Stimulated activated effector memory CD8-positive, alpha-beta T cell treated with anti-CD3 and anti-CD28 coated beads, Interleukin-12 subunit alpha, Interleukin-12 subunit beta, amount 100 ng/mL, for 72 hours (primary cell): Measurements from ENCODE around the gene CDC14A.

ENCODE experiments used
- ATAC-seq: fragments of 150-1000 bp; cut with Tn5 transposase; 2 replicates; pipeline ENCODE4 v1.10.0; 2021
- DNase-seq, 2 donors: peaks; one replicate each; pipeline ENCODE4 v3.0.0; 2021 to 2022; ENCODE audit warnings: low spot score in 2 of 2
- H3K27ac Mint-ChIP-seq: one replicate; pipeline ENCODE4 v1.8.0; 2022; ENCODE audit warnings: mild to moderate bottlenecking, mixed read lengths
- H3K36me3 Mint-ChIP-seq: one replicate; pipeline ENCODE4 v1.8.0; 2022; ENCODE audit warnings: mild to moderate bottlenecking, mixed read lengths
- H3K4me1 Mint-ChIP-seq: one replicate; pipeline ENCODE4 v1.8.0; 2022; ENCODE audit warnings: mixed read lengths
- H3K4me3 Mint-ChIP-seq: one replicate; pipeline ENCODE4 v1.8.0; 2022; ENCODE audit warnings: mild to moderate bottlenecking, mixed read lengths
- H3K9me3 Mint-ChIP-seq: one replicate; pipeline ENCODE4 v1.8.0; 2022; ENCODE audit warnings: mixed read lengths

The CDC14A gene

DNA sequence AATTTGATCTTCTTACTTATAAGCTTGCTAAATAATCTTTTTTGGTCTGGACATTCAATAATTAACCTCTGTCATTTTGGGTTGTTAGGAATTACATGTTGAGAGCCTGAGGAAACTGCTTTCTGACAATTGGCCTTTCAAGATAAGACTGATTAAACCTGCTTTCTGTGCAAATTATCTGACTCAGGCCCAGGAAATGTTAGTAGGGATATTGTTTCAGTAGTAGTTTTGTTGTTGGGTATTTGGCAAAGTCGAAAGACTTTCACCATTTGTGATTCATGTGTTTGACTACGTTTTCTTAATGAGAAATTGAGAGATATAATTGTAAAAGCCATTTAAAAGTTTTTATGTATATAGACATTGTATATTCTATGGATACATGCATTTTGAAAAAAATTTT is 104.6 kb downstream of the CDC14A start:
- Mint-ChIP-seq H3K27ac (peak overlapping the region; percentile 40), H3K4me3 (no peak overlapping the region), H3K9me3 (no peaks in the 10 kb centered on the region), H3K36me3 (peaks cover 12% of the 10 kb centered on the region), H3K4me1 (peaks cover 25% of the 10 kb centered on the region)
- ATAC-seq (no peak), DNase-seq (no peak)

GRCh38 chr1:100457683-100458082 is 105.4 kb downstream of the CDC14A start:
- Mint-ChIP-seq H3K4me1 (peaks cover 25% of the 10 kb centered on the region), H3K36me3 (peaks cover 18% of the 10 kb centered on the region), H3K4me3 (no peak overlapping the region), H3K27ac (peak overlapping the region; percentile 40), H3K9me3 (no peaks in the 10 kb centered on the region)
- no peak for ATAC-seq
- no peak for DNase-seq

DNA sequence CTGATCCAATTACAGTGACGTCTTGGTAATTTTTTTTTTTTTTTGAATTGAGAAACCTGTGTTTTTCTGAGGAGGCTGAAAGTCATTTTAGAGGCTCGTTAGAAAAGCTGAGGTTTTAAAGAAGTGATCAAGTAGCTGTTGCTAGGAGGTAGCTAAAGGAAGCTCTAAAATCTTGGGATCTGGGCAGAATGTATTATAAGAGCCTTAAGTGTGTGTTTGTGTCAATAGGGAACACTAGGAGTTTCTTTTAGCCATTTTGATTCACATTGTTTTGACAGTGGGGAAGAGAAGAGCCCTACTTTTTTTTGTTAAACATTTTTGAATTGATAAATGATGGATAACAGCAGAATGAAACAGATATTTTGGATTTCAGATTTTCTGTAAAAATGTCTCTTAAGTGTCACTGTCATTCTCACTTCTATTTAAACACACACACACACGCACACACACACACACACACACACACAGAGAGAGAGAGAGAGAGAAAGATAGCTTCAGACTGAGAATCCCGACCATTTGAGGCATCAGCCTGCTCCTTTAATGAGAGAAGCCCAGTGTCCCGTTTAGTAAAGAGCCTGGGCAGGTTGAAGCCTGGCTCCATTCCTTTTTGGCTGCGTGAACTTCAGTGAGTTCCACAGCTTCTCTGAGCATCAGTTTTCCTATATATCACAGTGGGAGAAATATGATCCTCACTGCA is 106.5 kb downstream of the CDC14A start:
- Mint-ChIP-seq H3K27ac (peak overlapping the region; percentile 67), H3K4me1 (peaks cover 33% of the 10 kb centered on the region), H3K36me3 (peaks cover 29% of the 10 kb centered on the region), H3K4me3 (peak overlapping the region; percentile 18), H3K9me3 (no peaks in the 10 kb centered on the region)
- no peak for DNase-seq
- ATAC-seq = no peak

DNA sequence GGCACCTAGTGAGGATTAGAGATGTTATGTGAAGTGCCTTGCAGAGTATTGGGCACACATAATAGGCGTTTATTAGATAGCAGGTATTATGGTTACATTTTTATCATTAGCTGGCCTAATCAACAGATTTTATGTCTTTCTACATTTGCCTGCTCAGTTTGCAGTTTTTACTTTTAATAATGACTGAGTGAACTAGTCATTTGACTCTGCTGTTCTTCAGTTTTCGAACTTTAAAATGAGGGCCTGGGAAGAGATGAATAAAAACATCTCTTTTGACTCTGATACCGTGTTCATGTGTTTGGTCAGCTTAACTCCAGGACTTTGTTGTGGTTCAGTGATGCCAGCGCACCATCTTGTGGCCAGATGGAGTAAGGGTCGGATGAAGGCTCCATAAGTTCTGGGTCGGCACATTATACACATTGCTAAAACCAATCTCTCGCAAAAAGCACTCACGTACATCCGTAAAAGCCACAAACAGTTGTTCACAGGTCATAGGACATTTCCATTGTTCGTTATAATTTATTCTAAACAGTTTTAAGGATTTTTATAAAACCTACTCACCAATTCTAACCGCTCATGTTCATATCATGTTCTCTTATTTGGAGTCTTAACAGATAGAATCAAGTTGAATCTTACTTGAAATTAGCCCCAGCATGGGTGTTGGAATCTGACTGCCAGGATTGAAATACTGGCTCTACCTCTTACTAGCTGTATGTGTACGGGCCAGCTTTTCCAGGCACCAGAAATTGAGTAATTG is 107.2 kb downstream of the CDC14A start:
- peak; percentile 45 to 81 for DNase-seq
- peak; percentile 94 for ATAC-seq
- H3K27ac Mint-ChIP-seq = peak overlapping the region; percentile 67
- H3K9me3 Mint-ChIP-seq = no peaks in the 10 kb centered on the region
- H3K4me1 Mint-ChIP-seq = peaks cover 40% of the 10 kb centered on the region
- peak overlapping the region; percentile 18 for H3K4me3 Mint-ChIP-seq
- peaks cover 33% of the 10 kb centered on the region for H3K36me3 Mint-ChIP-seq

DNA sequence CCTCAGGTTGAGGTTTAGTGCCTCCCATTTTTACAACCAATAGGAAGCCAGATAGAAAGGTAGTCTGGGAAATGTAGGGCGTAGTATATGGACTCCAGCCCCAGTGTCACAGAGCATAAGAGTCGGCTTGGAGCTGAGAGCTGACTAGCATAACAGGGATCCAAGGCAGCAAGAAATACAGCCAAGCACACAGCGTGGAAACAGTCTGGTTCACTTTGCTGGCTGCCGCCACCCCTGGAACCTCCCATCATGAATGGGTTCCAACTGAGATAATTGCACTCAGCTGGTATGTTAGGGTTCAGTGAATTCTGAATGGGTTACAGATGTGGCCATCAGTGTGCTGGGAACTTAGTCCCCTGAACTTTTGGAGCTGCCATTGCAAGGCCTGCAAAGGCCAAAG is 108.9 kb downstream of the CDC14A start:
- DNase-seq (no peak), ATAC-seq (no peak)
- Mint-ChIP-seq H3K27ac (no peak overlapping the region), H3K36me3 (peaks cover 49% of the 10 kb centered on the region), H3K9me3 (no peaks in the 10 kb centered on the region), H3K4me1 (peaks cover 40% of the 10 kb centered on the region), H3K4me3 (no peak overlapping the region)

GRCh38 chr1:100462326-100463025 is 110.2 kb downstream of the CDC14A start:
- peak overlapping the region; percentile 23 for H3K27ac Mint-ChIP-seq
- H3K4me1 Mint-ChIP-seq = peaks cover 37% of the 10 kb centered on the region
- DNase-seq = no peak
- ATAC-seq = no peak
- no peaks in the 10 kb centered on the region for H3K9me3 Mint-ChIP-seq
- no peak overlapping the region for H3K4me3 Mint-ChIP-seq
- peaks cover 55% of the 10 kb centered on the region for H3K36me3 Mint-ChIP-seq

DNA sequence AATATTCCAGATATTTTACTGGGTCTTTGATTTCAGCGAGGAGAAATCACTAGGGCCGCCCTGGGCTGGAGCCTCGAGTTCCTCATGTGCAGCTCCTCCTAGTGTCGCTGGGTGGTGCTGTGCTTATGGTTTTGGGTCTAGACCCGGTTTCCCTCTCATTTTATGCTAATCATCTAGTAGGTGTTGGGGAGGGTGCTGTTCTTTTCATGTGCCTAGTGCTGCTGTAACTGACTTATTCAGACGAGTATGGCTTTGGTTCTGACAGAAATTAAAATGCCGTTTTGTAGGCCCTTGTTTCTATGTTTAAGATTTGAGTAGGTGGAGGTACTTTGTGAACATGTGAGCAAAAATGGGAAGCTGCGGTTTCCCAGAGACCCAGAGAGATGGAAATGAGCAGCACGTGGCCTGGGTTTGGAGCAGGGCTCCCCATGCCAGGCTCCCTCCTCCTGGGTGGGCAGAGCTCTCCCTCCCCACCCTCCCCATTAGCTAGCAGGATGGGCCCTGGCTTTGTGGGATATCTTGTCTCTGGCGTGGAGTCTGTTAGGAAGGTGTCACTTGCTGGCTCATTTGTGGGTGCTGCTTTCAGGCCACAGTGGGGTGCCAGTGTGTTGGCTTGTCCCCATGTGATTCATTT is 111.6 kb downstream of the CDC14A start:
- Mint-ChIP-seq H3K4me1 (peaks cover 41% of the 10 kb centered on the region), H3K36me3 (peaks cover 65% of the 10 kb centered on the region)

DNA sequence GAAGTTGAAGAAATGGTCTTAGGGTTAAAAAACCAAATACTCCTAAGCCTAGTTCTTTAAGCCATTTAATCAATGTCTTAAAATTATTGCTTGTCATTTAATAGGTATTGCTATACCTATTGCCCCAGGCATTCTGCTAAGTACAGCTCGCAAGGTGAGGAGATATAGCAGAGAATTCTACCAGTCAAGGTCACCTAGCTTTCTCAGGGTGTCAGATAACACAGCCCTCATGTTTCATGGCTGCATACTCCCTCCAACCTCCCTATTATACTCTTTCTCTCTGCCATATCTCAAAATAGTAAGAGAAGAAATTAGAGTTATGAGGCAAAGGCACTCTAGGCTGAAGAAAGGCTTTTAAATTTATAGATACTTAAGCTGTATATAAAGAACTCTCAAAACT is 117.3 kb downstream of the CDC14A start:
- Mint-ChIP-seq H3K36me3 (peaks cover 83% of the 10 kb centered on the region), H3K4me1 (peaks cover 15% of the 10 kb centered on the region), H3K9me3 (no peaks in the 10 kb centered on the region), H3K4me3 (no peak overlapping the region), H3K27ac (no peak overlapping the region)
- no peak for ATAC-seq
- DNase-seq = no peak

More for the DNA sequence above, 111.6 kb downstream of the CDC14A start:
- peak overlapping the region; percentile 85 for H3K27ac Mint-ChIP-seq
- no peaks in the 10 kb centered on the region for H3K9me3 Mint-ChIP-seq
- peak overlapping the region; percentile 41 for H3K4me3 Mint-ChIP-seq
- DNase-seq = peak; percentile 20 to 70
- peak; percentile 82 for ATAC-seq

- ATAC-seq (no peak), DNase-seq (no peak)
- Mint-ChIP-seq H3K4me3 (no peak overlapping the region), H3K9me3 (no peaks in the 10 kb centered on the region), H3K27ac (peak overlapping the region; percentile 11), H3K4me1 (no peaks in the 10 kb centered on the region), H3K36me3 (peaks cover 40% of the 10 kb centered on the region)
Measured at GRCh38 chr1:100474834-100475233, 122.5 kb downstream of the CDC14A start.

- Mint-ChIP-seq H3K9me3 (no peaks in the 10 kb centered on the region), H3K27ac (no peak overlapping the region), H3K4me3 (no peak overlapping the region), H3K4me1 (peaks cover 6% of the 10 kb centered on the region), H3K36me3 (peaks cover 34% of the 10 kb centered on the region)
- DNase-seq (no peak), ATAC-seq (no peak)
Measured at GRCh38 chr1:100476735-100477290, 124.5 kb downstream of the CDC14A start.

GRCh38 chr1:100478816-100479215 is 126.5 kb downstream of the CDC14A start:
- Mint-ChIP-seq H3K9me3 (no peaks in the 10 kb centered on the region), H3K4me1 (peaks cover 6% of the 10 kb centered on the region), H3K27ac (no peak overlapping the region), H3K4me3 (no peak overlapping the region), H3K36me3 (peaks cover 33% of the 10 kb centered on the region)
- ATAC-seq (no peak), DNase-seq (no peak)

DNA sequence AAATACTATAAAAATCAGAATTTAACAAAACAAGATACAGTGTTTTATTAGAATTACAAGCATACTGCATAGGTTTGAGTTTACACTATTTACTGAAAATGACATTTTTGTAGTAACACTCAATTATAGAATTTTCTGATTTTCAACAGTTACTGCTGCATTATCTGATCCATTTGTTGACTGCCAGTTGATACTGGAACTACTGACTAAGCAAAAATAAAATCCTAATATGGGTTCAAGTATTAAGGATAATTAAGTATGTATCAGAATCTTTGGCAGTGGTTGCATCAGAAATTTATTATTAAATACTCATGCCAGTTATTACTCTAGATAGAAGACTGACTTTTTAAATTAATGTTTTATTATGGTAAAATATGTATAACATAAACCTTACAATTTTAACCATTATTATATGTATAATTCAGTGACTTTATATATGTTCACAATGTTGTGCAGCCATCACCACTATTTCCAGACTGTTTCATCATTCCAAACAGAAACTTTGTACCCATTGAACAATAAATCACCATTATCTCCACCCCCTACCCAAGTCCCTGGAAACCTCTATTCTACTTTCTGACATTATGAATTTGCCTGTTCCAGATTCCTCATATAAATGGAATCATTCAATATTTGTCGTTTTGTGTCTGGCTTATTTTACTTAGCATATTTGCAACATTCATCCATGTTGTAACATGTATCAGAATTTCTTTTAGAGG is 127.5 kb downstream of the CDC14A start:
- peaks cover 33% of the 10 kb centered on the region for H3K36me3 Mint-ChIP-seq
- DNase-seq (no peak), ATAC-seq (no peak)
- H3K9me3 Mint-ChIP-seq = no peaks in the 10 kb centered on the region
- H3K27ac Mint-ChIP-seq = no peak overlapping the region
- H3K4me3 Mint-ChIP-seq = no peak overlapping the region
- H3K4me1 Mint-ChIP-seq = peaks cover 6% of the 10 kb centered on the region

- Mint-ChIP-seq H3K27ac (no peak overlapping the region), H3K36me3 (peaks cover 39% of the 10 kb centered on the region)
- DNase-seq = no peak
Measured at GRCh38 chr1:100481303-100481702, 129.0 kb downstream of the CDC14A start.

GRCh38 chr1:100482167-100482566 is 129.9 kb downstream of the CDC14A start:
- H3K4me3 Mint-ChIP-seq = no peak overlapping the region
- DNase-seq = no peak
- H3K27ac Mint-ChIP-seq = no peak overlapping the region
- H3K4me1 Mint-ChIP-seq = peaks cover 6% of the 10 kb centered on the region
- no peak for ATAC-seq
- H3K36me3 Mint-ChIP-seq = peaks cover 41% of the 10 kb centered on the region
- H3K9me3 Mint-ChIP-seq = no peaks in the 10 kb centered on the region

More at GRCh38 chr1:100481303-100481702, 129.0 kb downstream of the CDC14A start:
- Mint-ChIP-seq H3K9me3 (no peaks in the 10 kb centered on the region), H3K4me3 (no peak overlapping the region), H3K4me1 (peaks cover 6% of the 10 kb centered on the region)
- no peak for ATAC-seq
